Femur (tissue), 1 donor: ENCODE measurements around the gene NAA15.
"Not testable (repeated sequence)": the region's sequence is repeated elsewhere in the genome, so short reads cannot be mapped to it uniquely, and the experiment has no call there.

Experiments used
- DNase-seq: peaks from one replicate; pipeline ENCODE4 v3.0.0-alpha.2; 2017

Gene NAA15

GRCh38 chr4:139453371-139454110 is 152.2 kb downstream of the NAA15 start:
- DNase-seq = peak; percentile 99

GRCh38 chr4:139454111-139455045 is 153.1 kb downstream of the NAA15 start, which contains the start of gene RAB33B:
Gene RAB33B (plus strand): TSS chr4:139454121. CDS start chr4:139454196, 75 bp downstream.
- DNase-seq = no peak

- DNase-seq = no peak
Observed at GRCh38 chr4:139455126-139455538, 153.8 kb downstream of the NAA15 start.

- DNase-seq = no peak
Observed at GRCh38 chr4:139457318-139457717, 156.0 kb downstream of the NAA15 start.

- no peak for DNase-seq
Observed at GRCh38 chr4:139458543-139458942, 157.2 kb downstream of the NAA15 start.

GRCh38 chr4:139458999-139459398 is 157.7 kb downstream of the NAA15 start:
- no peak for DNase-seq

GRCh38 chr4:139460565-139460964 is 159.3 kb downstream of the NAA15 start:
- DNase-seq = no peak

- no peak for DNase-seq
Observed at GRCh38 chr4:139461022-139461628, 159.8 kb downstream of the NAA15 start.

GRCh38 chr4:139464512-139464911 is 163.2 kb downstream of the NAA15 start:
- not testable (repeated sequence) for DNase-seq

- no peak for DNase-seq
Observed at GRCh38 chr4:139465922-139466321, 164.6 kb downstream of the NAA15 start.

- DNase-seq = not testable (repeated sequence)
Observed at GRCh38 chr4:139468756-139469155, 167.5 kb downstream of the NAA15 start.

- DNase-seq = no peak
Observed at GRCh38 chr4:139469216-139469615, 167.9 kb downstream of the NAA15 start.
